Kasumi-1 (cell line): Measurements from ENCODE around the gene PCDHB6.
"Not testable (repeated sequence)": the region's sequence is repeated elsewhere in the genome, so short reads cannot be mapped to it uniquely, and the experiment has no call there.

Source experiments
- DNase-seq, 2 experiments: peaks; one replicate each; lab custom pipeline; 2025; lab: John Stamatoyannopoulos, UW

PCDHB6 gene

DNA sequence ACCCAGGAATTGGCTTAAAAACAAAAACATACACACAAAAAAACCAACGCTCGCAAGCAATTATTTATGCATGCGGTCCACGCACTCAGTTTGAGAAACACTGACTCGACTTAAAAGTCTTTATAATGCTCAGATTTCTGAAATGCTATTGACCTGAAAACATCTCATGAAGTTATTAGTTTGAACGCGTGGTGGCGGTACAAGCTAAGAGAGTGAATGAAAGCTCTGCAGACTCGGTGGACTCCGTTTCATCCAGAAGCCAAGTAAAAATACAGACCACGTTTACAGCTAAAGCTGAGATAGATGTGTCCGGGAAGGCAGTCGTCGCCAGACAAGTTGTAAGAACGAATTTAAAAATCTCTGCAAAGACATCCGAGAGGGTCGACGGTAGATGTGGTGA lies at the start of gene PCDHB6:
Gene PCDHB6, plus strand, starts transcription at position 246 of the 400 bp plus-strand sequence. CDS start 201 bp downstream, outside the sequence.
- DNase-seq = no peak

DNA sequence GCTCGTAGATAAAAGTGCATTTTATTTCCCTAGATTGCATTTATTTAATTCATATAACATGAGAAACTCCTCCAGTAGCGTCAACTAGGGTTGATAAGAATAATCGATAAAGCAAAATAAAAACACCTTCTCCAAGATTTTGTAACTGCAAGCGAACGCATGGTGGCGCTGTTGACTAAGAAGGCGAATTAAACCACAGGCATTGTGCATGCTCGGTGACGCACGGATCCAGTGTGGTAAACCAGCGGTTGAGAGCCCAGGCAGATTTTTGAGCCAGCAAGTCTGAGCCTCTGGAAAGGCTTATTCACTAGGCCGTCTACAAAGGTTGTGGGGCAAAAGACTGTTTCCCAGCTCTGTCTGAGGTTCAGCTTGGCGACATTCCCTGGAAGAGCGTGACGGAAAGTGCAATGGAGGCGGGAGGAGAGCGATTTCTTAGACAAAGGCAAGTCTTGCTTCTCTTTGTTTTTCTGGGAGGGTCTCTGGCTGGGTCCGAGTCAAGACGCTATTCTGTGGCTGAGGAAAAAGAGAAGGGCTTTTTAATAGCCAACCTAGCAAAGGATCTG lies 49.5 kb upstream of the PCDHB6 start, which contains the start of gene PCDHB3:
Gene PCDHB3, plus strand, starts transcription at position 231 of the 563 bp plus-strand sequence. Its CDS starts 177 bp downstream, at position 408.
- no peak for DNase-seq

DNA sequence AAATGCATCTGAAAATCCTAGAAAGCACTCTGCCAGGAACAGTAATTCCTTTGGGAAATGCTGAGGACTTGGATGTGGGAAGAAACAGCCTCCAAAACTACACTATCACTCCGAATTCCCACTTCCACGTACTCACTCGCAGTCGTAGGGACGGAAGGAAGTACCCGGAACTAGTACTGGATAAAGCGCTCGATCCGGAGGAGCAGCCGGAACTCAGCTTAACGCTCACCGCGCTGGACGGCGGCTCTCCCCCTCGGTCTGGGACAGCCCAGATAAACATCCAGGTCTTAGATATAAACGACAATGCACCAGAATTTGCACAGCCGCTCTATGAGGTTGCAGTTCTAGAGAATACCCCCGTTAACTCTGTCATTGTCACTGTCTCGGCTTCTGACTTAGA lies 48.8 kb upstream of the PCDHB6 start:
- no peak for DNase-seq

DNA sequence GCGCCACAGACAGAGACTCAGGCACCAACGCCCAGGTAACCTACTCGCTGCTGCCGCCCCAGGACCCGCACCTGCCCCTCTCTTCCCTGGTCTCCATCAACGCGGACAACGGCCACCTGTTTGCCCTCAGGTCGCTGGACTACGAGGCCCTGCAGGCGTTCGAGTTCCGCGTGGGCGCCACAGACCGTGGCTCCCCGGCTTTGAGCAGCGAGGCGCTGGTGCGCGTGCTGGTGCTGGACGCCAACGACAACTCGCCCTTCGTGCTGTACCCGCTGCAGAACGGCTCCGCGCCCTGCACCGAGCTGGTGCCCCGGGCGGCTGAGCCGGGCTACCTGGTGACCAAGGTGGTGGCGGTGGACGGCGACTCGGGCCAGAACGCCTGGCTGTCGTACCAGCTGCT lies 47.8 kb upstream of the PCDHB6 start:
- DNase-seq = not testable (repeated sequence)

DNA sequence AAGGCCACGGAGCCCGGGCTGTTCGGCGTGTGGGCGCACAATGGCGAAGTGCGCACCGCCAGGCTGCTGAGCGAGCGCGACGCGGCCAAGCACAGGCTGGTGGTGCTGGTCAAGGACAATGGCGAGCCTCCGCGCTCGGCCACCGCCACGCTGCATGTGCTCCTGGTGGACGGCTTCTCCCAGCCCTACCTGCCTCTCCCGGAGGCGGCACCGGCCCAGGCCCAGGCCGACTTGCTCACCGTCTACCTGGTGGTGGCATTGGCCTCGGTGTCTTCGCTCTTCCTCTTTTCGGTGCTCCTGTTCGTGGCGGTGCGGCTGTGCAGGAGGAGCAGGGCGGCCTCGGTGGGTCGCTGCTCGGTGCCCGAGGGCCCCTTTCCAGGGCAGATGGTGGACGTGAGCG lies 47.4 kb upstream of the PCDHB6 start:
- DNase-seq = not testable (repeated sequence)

DNA sequence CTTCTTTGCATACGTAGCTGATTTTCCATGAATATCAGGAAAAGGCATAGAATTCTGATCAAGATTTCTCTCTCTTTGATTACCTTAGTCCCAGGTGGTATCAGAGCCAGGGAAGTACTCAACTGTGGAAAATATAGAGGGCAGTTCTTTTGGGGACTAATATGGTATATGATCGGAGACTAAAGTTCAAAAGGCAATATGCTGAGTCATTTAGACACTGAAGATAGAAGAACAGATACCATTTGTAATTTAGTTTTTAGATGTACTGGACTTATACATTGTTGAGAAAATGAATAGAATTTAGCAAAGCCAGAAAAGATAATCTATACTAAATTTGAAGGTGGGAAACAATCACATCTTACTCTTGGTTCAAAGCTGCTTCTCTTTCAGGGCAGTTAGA lies 44.5 kb upstream of the PCDHB6 start:
- DNase-seq = no peak

DNA sequence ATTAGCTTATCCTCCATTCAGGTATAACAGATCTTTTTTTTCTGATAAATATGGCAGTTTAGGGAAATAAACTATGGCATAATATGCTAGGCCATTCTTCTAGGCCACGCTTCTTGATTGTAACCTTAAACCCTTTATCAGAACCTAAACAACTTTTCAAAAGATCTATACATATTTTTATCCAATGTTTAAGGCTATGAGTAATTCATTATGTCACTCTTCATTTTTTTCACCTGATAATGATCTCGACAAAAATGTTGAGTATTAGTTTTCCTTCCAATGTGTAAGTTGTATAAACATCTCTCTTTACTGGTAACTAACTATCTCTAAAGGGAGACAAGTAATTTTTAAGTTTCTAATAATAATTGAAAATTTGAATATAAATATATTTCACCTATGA lies 30.6 kb upstream of the PCDHB6 start:
- no peak for DNase-seq

DNA sequence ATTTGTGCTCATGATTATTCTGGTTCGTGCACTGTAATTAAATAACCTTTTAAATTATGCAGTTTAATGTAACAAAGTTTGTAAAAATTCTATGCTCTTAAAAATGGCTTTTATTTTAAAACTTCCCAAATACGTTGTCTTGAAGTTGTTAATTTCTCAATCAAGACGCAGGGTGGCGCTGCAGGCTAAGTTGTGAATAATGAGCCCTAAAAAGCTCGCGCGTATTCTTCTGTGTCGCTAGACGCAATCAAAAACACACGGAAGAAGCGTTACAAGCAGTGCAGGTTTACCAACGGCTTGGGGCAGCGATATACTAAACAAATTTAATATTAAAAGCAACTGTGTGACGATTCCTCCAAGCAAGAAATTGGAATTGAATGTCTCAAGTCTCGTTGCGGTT lies 28.3 kb upstream of the PCDHB6 start, which contains the start of gene PCDHB4:
Gene PCDHB4, plus strand, starts transcription at position 256 of the 400 bp plus-strand sequence. CDS start 181 bp downstream, outside the sequence.
- no peak for DNase-seq

DNA sequence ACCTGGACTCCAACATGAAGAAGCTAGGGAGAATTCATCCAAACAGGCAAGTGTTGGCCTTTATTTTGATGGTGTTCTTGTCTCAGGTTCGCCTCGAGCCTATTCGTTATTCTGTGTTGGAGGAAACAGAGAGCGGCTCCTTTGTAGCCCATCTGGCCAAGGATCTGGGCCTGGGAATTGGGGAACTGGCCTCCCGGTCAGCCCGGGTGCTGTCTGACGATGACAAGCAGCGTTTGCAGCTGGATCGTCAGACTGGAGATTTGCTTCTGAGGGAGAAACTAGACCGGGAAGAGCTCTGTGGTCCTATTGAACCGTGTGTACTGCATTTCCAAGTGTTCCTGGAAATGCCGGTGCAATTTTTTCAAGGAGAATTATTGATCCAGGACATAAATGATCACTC lies 27.9 kb upstream of the PCDHB6 start:
- no peak for DNase-seq

DNA sequence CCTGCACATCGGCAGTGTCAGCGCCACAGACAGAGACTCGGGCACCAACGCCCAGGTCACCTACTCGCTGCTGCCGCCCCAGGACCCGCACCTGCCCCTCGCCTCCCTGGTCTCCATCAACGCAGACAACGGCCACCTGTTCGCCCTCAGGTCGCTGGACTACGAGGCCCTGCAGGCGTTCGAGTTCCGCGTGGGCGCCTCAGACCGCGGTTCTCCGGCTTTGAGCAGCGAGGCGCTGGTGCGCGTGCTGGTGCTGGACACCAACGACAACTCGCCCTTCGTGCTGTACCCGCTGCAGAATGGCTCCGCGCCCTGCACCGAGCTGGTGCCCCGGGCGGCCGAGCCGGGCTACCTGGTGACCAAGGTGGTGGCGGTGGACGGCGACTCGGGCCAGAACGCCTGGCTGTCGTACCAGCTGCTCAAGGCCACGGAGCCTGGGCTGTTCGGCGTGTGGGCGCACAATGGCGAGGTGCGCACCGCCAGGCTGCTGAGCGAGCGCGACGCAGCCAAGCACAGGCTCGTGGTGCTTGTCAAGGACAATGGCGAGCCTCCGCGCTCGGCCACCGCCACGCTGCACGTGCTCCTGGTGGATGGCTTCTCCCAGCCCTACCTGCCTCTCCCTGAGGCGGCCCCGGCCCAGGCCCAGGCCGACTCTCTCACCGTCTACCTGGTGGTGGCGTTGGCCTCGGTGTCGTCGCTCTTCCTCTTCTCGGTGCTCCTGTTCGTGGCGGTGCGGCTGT lies 26.3 kb upstream of the PCDHB6 start:
- DNase-seq = not testable (repeated sequence)

DNA sequence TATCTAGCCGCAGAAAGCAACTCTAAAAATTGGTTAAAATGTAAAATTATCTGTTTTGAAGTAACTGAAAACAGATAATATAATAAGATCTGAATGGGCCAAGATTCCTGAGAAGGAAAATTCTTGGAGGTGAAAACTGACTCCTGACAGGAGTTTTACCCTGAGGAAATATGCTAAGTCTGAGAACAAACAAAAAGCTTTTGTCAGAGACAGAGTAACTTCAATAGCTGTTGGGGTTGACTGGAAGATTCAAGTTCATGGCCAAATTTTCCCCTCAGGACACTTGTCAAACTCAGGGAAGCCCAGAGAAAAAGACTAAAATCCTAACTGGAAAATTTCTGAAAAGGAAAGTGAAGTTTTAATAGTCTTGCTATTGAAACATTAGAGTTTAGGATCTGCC lies 22.6 kb upstream of the PCDHB6 start:
- DNase-seq = no peak

DNA sequence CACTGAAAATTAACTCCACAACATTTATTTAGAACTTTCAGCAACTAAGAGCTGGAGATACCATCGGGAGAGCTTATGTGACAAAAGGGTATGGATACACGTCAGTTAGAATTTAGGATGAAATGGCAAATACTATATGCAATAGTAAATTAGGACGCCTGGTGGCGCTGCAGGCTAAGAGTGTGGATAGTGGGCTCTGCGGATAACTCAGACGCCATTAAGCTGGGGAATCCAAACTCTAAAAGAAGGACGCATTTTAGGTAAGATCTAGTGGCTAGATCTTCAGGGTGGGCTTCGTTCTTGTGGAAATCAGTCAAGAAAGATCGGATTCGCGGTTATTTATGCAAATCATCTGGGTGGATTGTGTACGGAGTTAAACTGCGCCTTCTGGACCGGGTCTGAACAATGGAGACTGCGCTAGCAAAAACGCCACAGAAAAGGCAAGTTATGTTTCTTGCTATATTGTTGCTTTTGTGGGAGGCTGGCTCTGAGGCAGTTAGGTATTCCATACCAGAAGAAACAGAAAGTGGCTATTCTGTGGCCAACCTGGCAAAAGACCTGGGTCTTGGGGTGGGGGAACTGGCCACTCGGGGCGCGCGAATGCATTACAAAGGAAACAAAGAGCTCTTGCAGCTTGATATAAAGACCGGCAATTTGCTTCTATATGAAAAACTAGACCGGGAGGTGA lies 14.7 kb upstream of the PCDHB6 start, which contains the start of gene PCDHB5:
Gene PCDHB5, plus strand, starts transcription at position 177 of the 688 bp plus-strand sequence. Its CDS starts 229 bp downstream, at position 406.
- DNase-seq = no peak

DNA sequence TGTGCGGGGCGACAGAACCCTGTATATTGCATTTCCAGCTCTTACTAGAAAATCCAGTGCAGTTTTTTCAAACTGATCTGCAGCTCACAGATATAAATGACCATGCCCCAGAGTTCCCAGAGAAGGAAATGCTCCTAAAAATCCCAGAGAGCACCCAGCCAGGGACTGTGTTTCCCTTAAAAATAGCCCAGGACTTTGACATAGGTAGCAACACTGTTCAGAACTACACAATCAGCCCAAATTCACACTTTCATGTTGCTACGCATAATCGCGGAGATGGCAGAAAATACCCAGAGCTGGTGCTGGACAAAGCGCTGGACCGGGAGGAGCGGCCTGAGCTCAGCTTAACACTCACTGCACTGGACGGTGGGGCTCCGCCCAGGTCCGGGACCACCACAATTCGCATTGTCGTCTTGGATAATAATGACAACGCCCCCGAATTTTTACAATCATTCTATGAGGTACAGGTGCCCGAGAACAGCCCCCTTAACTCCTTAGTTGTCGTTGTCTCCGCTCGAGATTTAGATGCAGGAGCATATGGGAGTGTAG lies 14.1 kb upstream of the PCDHB6 start:
- no peak for DNase-seq

DNA sequence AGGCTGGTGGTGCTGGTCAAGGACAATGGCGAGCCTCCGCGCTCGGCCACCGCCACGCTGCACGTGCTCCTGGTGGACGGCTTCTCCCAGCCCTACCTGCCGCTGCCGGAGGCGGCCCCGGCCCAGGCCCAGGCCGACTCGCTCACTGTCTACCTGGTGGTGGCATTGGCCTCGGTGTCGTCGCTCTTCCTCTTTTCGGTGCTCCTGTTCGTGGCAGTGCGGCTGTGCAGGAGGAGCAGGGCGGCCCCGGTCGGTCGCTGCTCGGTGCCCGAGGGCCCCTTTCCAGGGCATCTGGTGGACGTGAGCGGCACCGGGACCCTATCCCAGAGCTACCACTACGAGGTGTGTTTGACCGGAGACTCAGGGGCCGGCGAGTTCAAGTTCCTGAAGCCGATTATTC lies 12.5 kb upstream of the PCDHB6 start:
- not testable (repeated sequence) for DNase-seq

DNA sequence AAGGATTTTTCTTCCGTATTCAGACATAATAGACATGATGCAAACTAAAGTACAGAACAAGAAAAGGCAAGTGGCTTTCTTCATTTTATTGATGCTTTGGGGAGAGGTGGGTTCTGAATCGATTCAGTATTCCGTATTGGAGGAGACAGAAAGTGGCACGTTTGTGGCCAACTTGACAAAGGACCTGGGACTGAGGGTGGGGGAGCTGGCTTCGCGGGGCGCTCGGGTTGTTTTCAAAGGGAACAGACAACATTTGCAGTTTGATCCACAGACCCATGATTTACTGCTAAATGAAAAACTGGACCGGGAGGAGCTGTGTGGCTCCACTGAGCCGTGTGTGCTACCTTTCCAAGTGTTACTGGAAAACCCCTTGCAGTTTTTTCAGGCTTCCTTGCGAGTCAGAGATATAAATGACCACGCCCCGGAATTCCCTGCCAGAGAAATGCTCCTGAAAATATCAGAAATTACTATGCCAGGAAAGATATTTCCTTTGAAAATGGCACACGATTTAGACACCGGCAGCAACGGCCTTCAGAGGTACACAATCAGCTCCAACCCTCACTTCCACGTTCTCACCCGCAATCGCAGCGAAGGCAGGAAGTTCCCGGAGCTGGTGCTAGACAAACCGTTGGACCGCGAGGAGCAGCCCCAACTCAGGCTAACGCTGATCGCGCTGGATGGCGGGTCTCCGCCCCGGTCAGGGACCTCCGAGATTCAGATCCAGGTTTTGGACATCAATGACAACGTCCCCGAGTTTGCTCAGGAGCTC lies 551 bp downstream of the PCDHB6 start:
- no peak for DNase-seq

DNA sequence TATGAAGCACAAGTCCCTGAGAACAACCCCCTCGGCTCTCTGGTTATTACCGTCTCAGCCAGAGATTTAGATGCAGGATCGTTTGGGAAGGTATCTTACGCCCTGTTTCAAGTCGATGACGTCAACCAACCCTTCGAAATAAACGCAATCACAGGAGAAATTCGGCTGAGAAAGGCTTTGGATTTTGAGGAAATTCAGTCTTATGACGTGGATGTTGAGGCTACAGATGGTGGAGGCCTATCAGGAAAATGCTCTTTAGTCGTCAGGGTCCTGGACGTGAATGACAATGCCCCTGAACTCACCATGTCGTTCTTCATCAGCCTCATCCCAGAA lies 1.1 kb downstream of the PCDHB6 start:
- no peak for DNase-seq

DNA sequence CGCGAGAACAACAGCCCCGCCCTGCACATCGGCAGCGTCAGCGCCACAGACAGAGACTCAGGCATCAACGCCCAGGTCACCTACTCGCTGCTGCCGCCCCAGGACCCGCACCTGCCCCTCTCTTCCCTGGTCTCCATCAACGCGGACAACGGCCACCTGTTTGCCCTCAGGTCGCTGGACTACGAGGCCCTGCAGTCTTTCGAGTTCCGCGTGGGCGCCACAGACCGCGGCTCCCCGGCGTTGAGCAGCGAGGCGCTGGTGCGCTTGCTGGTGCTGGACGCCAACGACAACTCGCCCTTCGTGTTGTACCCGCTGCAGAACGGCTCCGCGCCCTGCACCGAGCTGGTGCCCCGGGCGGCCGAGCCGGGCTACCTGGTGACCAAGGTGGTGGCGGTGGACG lies 1.8 kb downstream of the PCDHB6 start:
- DNase-seq = not testable (repeated sequence)

DNA sequence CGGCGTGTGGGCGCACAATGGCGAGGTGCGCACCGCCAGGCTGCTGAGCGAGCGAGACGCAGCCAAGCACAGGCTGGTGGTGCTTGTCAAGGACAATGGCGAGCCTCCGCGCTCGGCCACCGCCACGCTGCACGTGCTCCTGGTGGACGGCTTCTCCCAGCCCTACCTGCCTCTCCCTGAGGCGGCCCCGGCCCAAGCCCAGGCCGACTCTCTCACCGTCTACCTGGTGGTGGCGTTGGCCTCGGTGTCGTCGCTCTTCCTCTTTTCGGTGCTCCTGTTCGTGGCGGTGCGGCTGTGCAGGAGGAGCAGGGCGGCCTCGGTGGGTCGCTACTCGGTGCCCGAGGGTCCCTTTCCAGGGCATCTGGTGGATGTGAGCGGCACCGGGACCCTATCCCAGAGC lies 2.2 kb downstream of the PCDHB6 start:
- not testable (repeated sequence) for DNase-seq

DNA sequence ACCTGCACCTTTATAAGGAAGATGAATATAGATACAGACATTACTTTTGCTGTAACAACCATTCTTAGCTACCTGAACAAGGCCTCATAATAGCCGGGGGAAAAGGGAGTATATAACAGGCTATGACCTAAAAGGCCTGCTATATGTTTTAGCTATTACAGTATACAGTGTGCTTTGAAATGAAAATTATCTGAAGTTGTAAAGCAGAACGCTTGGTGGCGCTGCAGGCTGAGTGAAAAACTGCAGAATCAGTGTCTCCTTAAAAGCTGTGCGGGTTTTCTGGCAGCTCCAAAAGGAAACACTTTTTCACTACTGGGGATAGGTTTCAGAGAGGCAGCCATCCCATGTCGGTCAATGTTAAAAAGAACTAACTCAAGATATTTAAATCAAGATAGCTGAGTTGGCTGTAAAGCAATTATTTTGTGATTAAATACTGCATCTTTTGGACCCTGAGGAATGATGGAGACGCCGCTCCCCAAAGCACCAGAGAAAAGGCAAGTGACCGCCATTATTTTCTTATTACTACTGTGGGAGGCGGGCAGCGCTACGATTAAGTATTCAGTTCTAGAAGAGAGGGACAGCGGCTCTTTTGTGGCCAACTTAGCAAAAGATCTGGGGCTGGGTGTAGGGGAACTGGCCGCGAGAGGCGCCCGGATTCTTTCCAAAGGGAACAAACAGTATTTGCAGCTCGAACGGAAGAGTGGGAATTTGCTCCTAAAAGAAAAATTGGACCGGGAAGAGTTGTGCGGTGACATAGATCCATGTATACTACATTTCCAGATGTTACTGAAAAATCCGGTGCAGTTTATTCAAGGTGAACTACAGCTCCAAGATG lies 5.9 kb downstream of the PCDHB6 start:
- DNase-seq = no peak

DNA sequence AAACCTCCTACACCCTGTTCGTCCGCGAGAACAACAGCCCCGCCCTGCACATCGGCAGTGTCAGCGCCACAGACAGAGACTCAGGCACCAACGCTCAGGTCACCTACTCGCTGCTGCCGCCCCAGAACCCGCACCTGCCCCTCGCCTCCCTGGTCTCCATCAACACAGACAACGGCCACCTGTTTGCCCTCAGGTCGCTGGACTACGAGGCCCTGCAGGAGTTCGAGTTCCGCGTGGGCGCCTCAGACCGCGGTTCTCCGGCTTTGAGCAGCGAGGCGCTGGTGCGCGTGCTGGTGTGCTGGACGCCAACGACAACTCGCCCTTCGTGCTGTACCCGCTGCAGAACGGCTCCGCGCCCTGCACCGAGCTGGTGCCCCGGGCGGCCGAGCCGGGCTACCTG lies 7.5 kb downstream of the PCDHB6 start:
- not testable (repeated sequence) for DNase-seq

DNA sequence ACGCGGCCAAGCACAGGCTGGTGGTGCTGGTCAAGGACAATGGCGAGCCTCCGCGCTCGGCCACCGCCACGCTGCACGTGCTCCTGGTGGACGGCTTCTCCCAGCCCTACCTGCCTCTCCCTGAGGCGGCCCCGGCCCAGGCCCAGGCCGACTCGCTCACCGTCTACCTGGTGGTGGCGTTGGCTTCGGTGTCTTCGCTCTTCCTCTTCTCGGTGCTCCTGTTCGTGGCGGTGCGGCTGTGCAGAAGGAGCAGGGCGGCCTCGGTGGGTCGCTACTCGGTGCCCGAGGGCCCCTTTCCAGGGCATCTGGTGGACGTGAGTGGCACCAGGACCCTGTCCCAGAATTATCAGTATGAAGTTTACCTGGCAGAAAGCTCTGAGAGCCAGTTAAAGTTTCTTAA lies 8.0 kb downstream of the PCDHB6 start:
- DNase-seq = not testable (repeated sequence)
